ENCODE results near the gene PKN2. TPM values are rescaled to one million over a fixed set of nuclear protein-coding genes. Genes with fewer than 3 reads are reported as not detected.
"Not testable (repeated sequence)": the region's sequence is repeated elsewhere in the genome, so short reads cannot be mapped to it uniquely, and the experiment has no call there.

PKN2 gene
- total RNA-seq, 1 experiment from 2014 or later: 32.6 TPM

GRCh38 chr1:88877911-88878310 lies 193.8 kb downstream of the PKN2 start:
- ATAC-seq (peak; percentile 55), DNase-seq (ENCODE audit: low spot score) (no peak)
- Mint-ChIP-seq H3K4me1 (no peaks in the 10 kb centered on the region), H3K27ac (peak overlapping the region; percentile 76), H3K4me3 (no peak overlapping the region), H3K9me3 (no peaks in the 10 kb centered on the region), H3K36me3 (no peaks in the 10 kb centered on the region; the same call in 1 of the 2 replicates), H3K27me3 (ENCODE audit: low read depth) (no peaks in the 10 kb centered on the region)
- CTCF ChIA-PET: interaction anchor here (1.1 to 1.3 kb wide), 2 partner anchors 141 to 222 kb away, joined by 3 read pairs; no protein-coding TSS in a partner anchor
- TF ChIP-seq ZNF396 (CRISPR knock-in tag; IDR thresholded peaks at IDR 0.05; ENCODE audit: borderline replicate concordance): no peak
- no peak for TF ChIP-seq ZNF121 (CRISPR knock-in tag; IDR thresholded peaks at IDR 0.05)
- no peak for TF ChIP-seq CBFB (CRISPR knock-in tag; IDR thresholded peaks at IDR 0.05; ENCODE audit: low read depth)
- TF ChIP-seq, protein P1, sequence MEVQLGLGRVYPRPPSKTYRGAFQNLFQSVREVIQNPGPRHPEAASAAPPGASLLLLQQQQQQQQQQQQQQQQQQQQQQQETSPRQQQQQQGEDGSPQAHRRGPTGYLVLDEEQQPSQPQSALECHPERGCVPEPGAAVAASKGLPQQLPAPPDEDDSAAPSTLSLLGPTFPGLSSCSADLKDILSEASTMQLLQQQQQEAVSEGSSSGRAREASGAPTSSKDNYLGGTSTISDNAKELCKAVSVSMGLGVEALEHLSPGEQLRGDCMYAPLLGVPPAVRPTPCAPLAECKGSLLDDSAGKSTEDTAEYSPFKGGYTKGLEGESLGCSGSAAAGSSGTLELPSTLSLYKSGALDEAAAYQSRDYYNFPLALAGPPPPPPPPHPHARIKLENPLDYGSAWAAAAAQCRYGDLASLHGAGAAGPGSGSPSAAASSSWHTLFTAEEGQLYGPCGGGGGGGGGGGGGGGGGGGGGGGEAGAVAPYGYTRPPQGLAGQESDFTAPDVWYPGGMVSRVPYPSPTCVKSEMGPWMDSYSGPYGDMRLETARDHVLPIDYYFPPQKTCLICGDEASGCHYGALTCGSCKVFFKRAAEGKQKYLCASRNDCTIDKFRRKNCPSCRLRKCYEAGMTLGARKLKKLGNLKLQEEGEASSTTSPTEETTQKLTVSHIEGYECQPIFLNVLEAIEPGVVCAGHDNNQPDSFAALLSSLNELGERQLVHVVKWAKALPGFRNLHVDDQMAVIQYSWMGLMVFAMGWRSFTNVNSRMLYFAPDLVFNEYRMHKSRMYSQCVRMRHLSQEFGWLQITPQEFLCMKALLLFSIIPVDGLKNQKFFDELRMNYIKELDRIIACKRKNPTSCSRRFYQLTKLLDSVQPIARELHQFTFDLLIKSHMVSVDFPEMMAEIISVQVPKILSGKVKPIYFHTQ (CRISPR knock-in tag; IDR thresholded peaks at IDR 0.05): no peak
- POLR2A ChIA-PET: no interaction called here

- H3K9me3 Mint-ChIP-seq: no peaks in the 10 kb centered on the region
- ChIA-PET CTCF (interaction anchor here (1.1 to 1.3 kb wide), 2 partner anchors 142 to 223 kb away, joined by 3 read pairs; no protein-coding TSS in a partner anchor), POLR2A (no interaction called here)
- H3K27me3 Mint-ChIP-seq (ENCODE audit: low read depth): no peaks in the 10 kb centered on the region
- H3K27ac Mint-ChIP-seq: peak overlapping the region; percentile 89; the same call in 1 of the 2 replicates
- no peak for ATAC-seq
- H3K36me3 Mint-ChIP-seq: no peaks in the 10 kb centered on the region; the same call in 1 of the 2 replicates
- no peak overlapping the region for H3K4me3 Mint-ChIP-seq
- TF ChIP-seq, protein P2, sequence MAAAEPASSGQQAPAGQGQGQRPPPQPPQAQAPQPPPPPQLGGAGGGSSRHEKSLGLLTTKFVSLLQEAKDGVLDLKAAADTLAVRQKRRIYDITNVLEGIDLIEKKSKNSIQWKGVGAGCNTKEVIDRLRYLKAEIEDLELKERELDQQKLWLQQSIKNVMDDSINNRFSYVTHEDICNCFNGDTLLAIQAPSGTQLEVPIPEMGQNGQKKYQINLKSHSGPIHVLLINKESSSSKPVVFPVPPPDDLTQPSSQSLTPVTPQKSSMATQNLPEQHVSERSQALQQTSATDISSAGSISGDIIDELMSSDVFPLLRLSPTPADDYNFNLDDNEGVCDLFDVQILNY (CRISPR knock-in tag; IDR thresholded peaks at IDR 0.05): no peak
- no peak for TF ChIP-seq ZMAT4 (CRISPR knock-in tag; IDR thresholded peaks at IDR 0.05)
- H3K4me1 Mint-ChIP-seq: no peaks in the 10 kb centered on the region
- DNase-seq (ENCODE audit: low spot score): no peak
These were observed 194.7 kb downstream of the PKN2 start for GRCh38 chr1:88878731-88879130.

DNA sequence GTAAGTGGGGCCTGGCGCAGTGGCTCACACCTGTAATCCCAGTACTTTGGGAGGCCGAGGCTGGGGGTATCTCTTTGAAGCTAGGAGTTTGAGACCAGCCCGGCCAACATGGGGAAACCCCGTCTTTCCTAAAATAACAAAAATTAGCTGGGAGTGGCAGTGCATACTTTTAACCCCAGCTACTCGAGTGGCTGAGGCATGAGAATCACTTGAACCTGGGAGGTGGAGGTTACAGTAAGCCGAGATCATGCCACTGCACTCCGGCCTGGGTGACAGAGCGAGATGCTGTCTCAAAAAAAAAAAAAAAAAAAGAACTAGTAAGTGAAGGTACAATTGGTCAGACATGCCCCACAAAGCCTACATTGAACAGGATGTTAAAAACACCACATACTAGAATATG lies 196.6 kb downstream of the PKN2 start:
- ATAC-seq, H3K4me3 Mint-ChIP-seq: not testable (repeated sequence)
- POLR2A ChIA-PET: interaction anchor here (0.6 kb wide), 1 partner anchor 1694 kb away, joined by 3 read pairs; no protein-coding TSS in a partner anchor

GRCh38 chr1:88883156-88883555 lies 199.1 kb downstream of the PKN2 start:
- Mint-ChIP-seq H3K9me3 (no peaks in the 10 kb centered on the region), H3K36me3 (peaks cover 17% of the 10 kb centered on the region), H3K4me1 (no peaks in the 10 kb centered on the region), H3K27ac (no peak overlapping the region), H3K4me3 (no peak overlapping the region), H3K27me3 (ENCODE audit: low read depth) (no peaks in the 10 kb centered on the region)
- no peak for DNase-seq (ENCODE audit: low spot score)
- ChIA-PET POLR2A (interaction anchor here (0.7 kb wide), 1 partner anchor 227 kb away, joined by 4 read pairs; no protein-coding TSS in a partner anchor), CTCF (interaction anchor here (0.9 kb wide), 1 partner anchor 9 kb away, joined by 3 read pairs; no protein-coding TSS in a partner anchor)
- no peak for ATAC-seq
- no peak for TF ChIP-seq ZNF232 (CRISPR knock-in tag; IDR thresholded peaks at IDR 0.05)
- no peak for TF ChIP-seq ZNF416 (CRISPR knock-in tag; IDR thresholded peaks at IDR 0.05)
- TF ChIP-seq JUN (CRISPR knock-in tag; IDR thresholded peaks at IDR 0.05): no peak
- no peak for TF ChIP-seq ZNF532 (CRISPR knock-in tag; IDR thresholded peaks at IDR 0.05; ENCODE audit: borderline replicate concordance)
- TF ChIP-seq, protein P3, sequence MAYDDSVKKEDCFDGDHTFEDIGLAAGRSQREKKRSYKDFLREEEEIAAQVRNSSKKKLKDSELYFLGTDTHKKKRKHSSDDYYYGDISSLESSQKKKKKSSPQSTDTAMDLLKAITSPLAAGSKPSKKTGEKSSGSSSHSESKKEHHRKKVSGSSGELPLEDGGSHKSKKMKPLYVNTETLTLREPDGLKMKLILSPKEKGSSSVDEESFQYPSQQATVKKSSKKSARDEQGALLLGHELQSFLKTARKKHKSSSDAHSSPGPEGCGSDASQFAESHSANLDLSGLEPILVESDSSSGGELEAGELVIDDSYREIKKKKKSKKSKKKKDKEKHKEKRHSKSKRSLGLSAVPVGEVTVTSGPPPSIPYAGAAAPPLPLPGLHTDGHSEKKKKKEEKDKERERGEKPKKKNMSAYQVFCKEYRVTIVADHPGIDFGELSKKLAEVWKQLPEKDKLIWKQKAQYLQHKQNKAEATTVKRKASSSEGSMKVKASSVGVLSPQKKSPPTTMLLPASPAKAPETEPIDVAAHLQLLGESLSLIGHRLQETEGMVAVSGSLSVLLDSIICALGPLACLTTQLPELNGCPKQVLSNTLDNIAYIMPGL (CRISPR knock-in tag; IDR thresholded peaks at IDR 0.05): no peak
- TF ChIP-seq, protein P4, sequence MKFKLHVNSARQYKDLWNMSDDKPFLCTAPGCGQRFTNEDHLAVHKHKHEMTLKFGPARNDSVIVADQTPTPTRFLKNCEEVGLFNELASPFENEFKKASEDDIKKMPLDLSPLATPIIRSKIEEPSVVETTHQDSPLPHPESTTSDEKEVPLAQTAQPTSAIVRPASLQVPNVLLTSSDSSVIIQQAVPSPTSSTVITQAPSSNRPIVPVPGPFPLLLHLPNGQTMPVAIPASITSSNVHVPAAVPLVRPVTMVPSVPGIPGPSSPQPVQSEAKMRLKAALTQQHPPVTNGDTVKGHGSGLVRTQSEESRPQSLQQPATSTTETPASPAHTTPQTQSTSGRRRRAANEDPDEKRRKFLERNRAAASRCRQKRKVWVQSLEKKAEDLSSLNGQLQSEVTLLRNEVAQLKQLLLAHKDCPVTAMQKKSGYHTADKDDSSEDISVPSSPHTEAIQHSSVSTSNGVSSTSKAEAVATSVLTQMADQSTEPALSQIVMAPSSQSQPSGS (CRISPR knock-in tag; IDR thresholded peaks at IDR 0.05; ENCODE audit: borderline replicate concordance, low read depth): no peak
- TF ChIP-seq, protein P5, sequence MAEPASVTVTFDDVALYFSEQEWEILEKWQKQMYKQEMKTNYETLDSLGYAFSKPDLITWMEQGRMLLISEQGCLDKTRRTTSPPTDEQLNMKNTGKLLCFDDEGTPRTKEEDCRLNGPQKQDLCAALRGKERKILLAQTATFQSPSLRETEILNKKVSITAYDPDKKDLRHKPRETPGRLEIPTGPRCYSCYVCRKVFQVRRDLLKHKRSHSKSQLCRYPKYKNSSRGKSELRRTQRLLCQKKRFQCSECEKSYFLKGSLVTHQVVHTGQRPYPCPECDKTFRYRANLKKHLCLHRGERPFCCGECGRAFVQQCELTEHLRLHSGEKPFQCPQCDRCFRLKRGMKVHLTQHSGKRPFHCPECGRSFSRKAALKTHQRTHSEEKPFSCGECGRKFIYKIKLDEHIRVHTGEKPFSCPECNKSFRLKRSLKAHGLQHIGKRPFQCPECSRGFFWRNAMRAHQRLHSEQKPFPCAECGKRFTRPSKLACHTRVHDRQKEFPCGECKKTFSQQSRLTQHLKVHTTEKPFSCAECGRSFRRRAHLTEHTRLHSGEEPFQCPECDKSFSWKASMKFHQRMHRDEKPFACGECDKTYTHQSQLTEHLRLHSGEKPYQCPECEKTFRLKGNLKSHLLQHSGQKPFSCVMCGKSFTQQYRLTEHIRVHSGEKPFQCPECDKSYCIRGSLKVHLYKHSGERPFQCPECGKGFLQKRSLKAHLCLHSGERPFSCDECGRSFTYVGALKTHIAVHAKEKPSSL (CRISPR knock-in tag; conservative IDR thresholded peaks at IDR 0.05): no peak
- TF ChIP-seq ZNF671 (CRISPR knock-in tag; IDR thresholded peaks at IDR 0.05): no peak

More for the DNA sequence above, 196.6 kb downstream of the PKN2 start:
- CTCF ChIA-PET: interaction anchor here (0.6 kb wide), 2 partner anchors 14 to 248 kb away, joined by 3 to 4 read pairs; no protein-coding TSS in a partner anchor
- not testable (repeated sequence) for H3K27ac Mint-ChIP-seq; H3K4me1 Mint-ChIP-seq; H3K9me3 Mint-ChIP-seq; H3K27me3 Mint-ChIP-seq (ENCODE audit: low read depth); DNase-seq (ENCODE audit: low spot score); H3K36me3 Mint-ChIP-seq

All from WTC11 (cell line).